HG03097 (cell line): ENCODE data around the gene CEP44.
A peak's percentile ranks its signal among the peaks of the same experiment; 100 is the strongest.
"Not testable (repeated sequence)": the region's sequence is repeated elsewhere in the genome, so short reads cannot be mapped to it uniquely, and the experiment has no call there.

Source experiments
- ATAC-seq: cut with Tn5 transposase; IDR thresholded peaks from one replicate; pipeline ENCODE4 v1.9.1; 2021; ENCODE audit not compliant: unreplicated experiment, low FRiP score

CEP44 gene

GRCh38 chr4:174318829-174319764 is 35.4 kb downstream of the CEP44 start:
- ATAC-seq: no peak

- no peak for ATAC-seq
Observed at GRCh38 chr4:174320494-174321199, 36.9 kb downstream of the CEP44 start.

- no peak for ATAC-seq
Observed at GRCh38 chr4:174324236-174324635, 40.5 kb downstream of the CEP44 start.

DNA sequence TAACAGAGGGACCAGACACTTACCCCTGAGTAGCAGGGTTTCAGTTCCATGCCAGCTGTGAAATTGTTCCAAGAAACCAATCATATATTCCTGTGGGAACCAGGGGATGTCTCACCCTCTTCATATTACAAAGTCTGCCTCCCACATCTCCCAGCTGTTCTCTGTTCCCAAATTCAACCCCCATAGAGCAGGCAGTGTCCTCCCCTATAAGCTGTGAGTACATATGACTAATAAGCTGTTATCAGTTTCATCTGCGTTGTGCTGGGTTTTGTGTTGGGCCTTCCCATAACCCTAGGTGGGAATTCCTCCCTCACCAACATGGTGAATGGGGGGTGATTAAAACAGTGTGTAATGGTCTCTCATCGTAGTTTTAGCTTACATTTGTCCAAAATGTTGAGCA is 41.0 kb downstream of the CEP44 start:
- ATAC-seq: no peak

DNA sequence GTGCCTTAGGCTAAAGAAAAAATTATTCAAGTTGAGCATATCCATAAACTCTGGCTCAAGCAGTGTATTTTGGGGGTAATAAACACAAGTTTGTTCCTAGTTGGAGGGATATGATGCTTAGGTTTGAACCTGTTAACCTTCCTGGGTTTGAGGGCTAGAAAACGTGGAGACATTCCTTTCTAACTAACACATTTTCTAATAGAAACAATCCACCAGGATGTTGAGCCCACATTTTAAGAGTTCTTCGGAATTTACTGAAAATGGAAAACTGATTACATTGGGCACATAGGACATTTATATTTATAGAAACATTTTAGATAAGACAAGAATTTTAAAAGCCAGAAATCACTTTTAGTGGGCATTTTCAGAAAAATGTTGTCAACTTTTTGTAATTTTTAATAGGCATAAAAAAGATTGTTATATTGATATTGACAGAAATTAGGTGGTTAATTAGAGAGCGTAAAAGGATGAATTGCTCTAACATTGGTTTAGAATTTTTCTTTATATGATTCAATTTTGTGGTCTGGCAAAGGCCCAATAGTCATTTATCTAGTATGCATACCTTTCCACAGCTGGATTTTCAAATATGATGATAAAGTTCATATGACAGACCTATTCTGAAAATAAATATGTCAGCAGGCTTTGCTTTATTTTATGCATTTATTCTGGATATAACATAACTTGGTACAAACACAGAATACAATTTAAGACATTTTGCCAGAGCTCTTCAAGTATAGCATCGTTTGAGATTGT is 49.2 kb downstream of the CEP44 start:
- no peak for ATAC-seq

DNA sequence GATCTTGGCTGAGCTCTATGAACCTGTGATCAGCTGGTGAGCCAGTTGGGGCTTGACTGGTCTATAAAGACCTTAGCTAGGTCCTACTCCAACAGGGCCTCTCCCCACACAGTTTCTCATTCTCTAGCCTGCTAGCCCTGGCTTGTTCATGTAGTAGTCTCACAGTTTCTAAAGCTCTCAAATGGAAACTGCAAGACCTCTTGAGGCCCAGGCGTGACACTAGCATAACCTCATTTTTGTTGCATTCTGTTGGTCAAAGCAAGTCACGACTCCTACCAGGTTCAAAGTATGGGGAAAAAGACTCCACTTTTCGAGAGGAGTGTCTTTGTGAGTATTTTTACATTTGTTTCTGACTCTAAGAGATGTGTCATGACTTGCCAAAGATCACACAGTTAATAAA is 50.9 kb downstream of the CEP44 start:
- peak; percentile 91 for ATAC-seq

GRCh38 chr4:174340714-174341113 is 57.0 kb downstream of the CEP44 start:
- no peak for ATAC-seq

- no peak for ATAC-seq
Observed at GRCh38 chr4:174349156-174349555, 65.4 kb downstream of the CEP44 start.

DNA sequence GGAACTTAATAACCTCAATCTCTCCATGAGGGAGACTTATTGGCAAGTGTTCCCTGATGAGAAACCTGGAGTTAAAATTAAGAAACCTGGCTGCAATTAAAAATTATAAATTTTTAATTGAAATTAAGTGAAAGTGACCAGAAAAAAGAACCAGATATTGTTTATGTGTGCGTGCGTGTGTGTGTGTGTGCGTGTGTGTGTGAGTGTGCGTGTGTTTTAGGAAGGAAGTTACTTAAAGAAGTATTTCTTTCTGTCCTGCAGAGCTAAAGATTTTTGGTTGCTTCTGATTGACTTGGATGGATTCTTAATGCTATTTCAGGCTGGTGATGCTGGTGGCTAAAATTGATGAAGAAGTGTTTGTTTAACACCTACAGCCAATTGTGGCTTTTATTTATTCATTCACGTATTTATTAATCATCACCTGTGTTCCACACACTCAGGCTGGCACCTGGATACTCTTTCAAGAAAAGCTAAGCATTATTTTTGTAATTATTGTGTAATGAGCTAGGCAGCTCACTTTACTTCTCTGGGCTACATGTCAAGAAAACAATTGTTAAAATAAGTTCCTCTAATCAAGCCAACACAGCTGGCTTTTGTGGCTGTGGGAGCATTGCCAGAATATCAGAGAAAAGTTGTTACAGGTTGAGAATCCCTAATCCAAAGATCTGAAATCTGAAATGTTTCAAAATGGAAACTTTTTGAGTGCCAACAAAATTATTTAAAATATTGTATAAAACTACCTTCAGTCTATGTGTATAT is 68.5 kb downstream of the CEP44 start:
- no peak for ATAC-seq

DNA sequence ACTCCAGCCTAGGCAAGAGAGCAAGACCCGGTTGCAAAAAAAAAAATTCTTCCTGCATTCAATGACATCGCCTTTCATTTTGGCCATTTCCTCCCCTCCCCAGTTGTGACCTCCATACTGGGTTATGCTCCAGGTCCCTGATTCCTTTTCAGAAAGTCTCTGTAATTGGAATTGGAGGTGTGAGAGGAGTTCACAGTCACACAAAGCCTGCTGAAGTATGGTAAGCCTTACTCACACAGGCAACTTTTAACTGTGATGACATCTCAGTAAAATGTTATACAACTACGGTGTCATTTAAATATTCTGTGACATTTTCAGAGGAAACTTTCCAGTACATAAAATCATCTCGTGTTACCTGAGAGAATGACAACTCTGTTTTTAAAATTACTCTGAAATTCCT is 73.6 kb downstream of the CEP44 start:
- no peak for ATAC-seq

GRCh38 chr4:174358410-174358809 is 74.7 kb downstream of the CEP44 start:
- peak; percentile 45 for ATAC-seq

GRCh38 chr4:174358829-174359228 is 75.1 kb downstream of the CEP44 start:
- peak; percentile 100 for ATAC-seq

DNA sequence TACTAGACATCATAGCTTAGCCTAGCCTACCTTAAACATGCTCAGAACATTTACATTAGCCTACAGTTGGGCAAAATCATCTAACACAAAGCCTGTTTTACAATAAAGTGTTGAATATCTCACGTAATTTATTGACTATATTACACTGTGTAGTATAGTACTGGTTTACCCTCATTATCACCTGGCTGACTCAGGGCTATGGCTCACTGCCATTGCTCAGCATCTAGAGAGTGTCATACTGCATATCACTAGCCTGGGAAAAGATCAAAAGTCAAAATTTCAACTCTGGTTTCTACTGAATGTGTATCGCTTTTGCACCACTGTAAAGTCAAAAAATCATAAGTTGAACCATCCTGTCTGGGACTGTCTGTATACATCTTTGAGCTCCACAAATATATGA is 78.6 kb downstream of the CEP44 start:
- no peak for ATAC-seq

GRCh38 chr4:174363782-174364181 is 80.1 kb downstream of the CEP44 start:
- ATAC-seq: not testable (repeated sequence)

DNA sequence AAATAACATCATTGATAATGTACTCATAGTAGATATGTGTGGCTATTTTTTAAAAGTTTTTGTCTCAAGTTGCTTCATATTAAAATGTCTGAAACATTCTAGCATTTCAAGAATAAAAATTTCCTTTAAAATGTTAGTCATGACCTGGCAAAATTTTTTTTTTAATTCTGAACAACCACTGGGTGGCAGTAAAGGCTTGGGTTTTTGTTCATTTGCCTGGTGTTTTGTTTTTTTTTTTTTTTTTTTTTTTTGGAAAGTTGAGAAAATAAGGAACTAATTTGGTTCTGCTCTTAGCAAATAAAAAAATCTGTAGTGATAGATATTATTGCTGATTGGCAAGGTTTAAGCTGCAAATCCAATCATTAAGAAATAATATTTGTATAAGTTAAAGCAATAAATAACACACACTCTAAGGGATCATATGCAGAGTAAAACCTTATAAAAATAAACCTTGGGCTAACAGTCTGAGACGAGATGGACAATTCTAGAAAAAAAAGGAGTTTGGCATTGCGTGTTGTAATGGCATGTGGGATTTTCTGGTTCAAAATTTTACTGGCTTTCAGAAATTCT is 81.4 kb downstream of the CEP44 start:
- ATAC-seq: no peak

- no peak for ATAC-seq
Observed at GRCh38 chr4:174369985-174370384, 86.3 kb downstream of the CEP44 start.

- ATAC-seq: no peak
Observed at GRCh38 chr4:174373821-174374220, 90.1 kb downstream of the CEP44 start.

GRCh38 chr4:174375422-174375821 is 91.7 kb downstream of the CEP44 start:
- ATAC-seq: no peak

DNA sequence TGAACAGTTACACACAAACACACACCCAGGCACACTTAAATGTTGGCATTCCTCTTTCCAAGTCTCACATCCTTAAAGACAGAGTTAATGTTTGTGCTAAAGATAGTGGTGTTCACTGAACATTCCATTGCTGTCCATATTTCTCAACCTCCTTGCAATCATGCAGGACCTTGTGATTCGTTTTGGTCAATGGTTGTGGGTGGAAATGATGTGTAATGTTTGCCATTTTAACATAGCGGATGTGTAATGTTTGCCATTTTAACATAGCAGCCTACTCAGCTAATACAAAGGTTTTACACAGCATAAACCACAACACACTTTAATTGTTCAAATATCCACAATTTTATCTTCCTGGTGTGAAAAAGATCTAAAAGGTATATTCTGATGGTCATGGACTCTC is 93.9 kb downstream of the CEP44 start:
- ATAC-seq: no peak

DNA sequence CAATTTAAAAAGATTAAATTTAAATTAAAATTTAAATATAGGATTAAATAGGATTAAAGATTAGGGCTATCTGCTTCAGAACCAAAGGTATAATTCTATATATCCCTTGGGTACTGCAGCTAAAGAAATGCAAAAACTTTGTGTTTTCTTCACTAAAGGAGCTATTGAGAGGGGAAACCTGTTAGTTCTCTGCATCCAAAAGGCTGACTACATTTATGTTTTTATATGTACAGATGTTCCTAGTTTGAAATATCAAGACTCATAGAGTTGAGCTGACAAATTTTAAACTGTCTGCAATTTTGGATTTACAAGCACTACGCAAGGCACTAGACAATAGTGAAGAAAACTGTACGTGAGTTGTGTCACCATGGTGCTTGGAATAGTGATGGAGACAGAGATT is 95.2 kb downstream of the CEP44 start:
- ATAC-seq: no peak
